Esophagus squamous epithelium (tissue), 4 donors: Measurements from ENCODE around the gene PHF2.

ENCODE experiments used
- POLR2A ChIP-seq, 4 donors: fragments of 450-650 bp; IDR thresholded peaks; one replicate each; pipeline ENCODE4 v1.6.1; 2017; ENCODE audit warnings: antibody characterized with exemption in 4 of 4, mild to moderate bottlenecking in 4 of 4, moderate library complexity in 3 of 4
- TF ChIP-seq, protein P1 (sequence below), 6 experiments: fragments of 450-650 bp in 4 of 6; fragments of 200-600 bp in 2 of 6; sonication (generic) in 2 of 6; IDR thresholded peaks; one replicate each; pipeline ENCODE4 v1.5.1; 2016 to 2019; ENCODE audit warnings: antibody characterized with exemption in 6 of 6, mild to moderate bottlenecking in 4 of 6, moderate library complexity in 4 of 6

- no peak for TF ChIP-seq POLR2A (IDR thresholded peaks at IDR 0.05)
- TF ChIP-seq, protein P1, sequence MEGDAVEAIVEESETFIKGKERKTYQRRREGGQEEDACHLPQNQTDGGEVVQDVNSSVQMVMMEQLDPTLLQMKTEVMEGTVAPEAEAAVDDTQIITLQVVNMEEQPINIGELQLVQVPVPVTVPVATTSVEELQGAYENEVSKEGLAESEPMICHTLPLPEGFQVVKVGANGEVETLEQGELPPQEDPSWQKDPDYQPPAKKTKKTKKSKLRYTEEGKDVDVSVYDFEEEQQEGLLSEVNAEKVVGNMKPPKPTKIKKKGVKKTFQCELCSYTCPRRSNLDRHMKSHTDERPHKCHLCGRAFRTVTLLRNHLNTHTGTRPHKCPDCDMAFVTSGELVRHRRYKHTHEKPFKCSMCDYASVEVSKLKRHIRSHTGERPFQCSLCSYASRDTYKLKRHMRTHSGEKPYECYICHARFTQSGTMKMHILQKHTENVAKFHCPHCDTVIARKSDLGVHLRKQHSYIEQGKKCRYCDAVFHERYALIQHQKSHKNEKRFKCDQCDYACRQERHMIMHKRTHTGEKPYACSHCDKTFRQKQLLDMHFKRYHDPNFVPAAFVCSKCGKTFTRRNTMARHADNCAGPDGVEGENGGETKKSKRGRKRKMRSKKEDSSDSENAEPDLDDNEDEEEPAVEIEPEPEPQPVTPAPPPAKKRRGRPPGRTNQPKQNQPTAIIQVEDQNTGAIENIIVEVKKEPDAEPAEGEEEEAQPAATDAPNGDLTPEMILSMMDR (IDR thresholded peaks at IDR 0.05): no peak
These were observed 6.2 kb downstream of the PHF2 start for GRCh38 chr9:93582550-93582949.
